A549 (cell line): Measurements from ENCODE around the gene ACTL7B. TPM values are rescaled to one million over a fixed set of nuclear protein-coding genes. Genes with fewer than 3 reads are reported as not detected.

ENCODE experiments used
- ATAC-seq, 2 experiments: fragments of 200-7000 bp in 1 of 2; fragments of >200 bp in 1 of 2; cut with Nextera tagmentation in 1 of 2; cut with Tn5 transposase in 1 of 2; 3 replicates each; pipeline versions ENCODE4 v1.8.0 to v1.9.1; 2018 to 2020; ENCODE audit warnings: mild to moderate bottlenecking in 1 of 2, moderate library complexity in 1 of 2
- CTCF ChIA-PET: fragments of 300-600 bp; sonication (Branson Sonifier 250); formaldehyde crosslinking; extraction: SDS; loops from one replicate; lab custom pipeline; 2021; ENCODE audit warnings: antibody characterized with exemption, inconsistent platforms; lab: Yijun Ruan, JAX
- POLR2A ChIA-PET: fragments of 350-600 bp; formaldehyde crosslinking; extraction: SDS; loops from one replicate; lab custom pipeline; 2021; ENCODE audit warnings: antibody characterized with exemption, inconsistent platforms; lab: Yijun Ruan, JAX
- DNase-seq, 2 experiments: peaks; one replicate each; pipeline versions ENCODE4 v3.0.0 to v3.0.0-alpha.2; 2011 to 2016; ENCODE audit warnings: low read depth in 1 of 2, low spot score in 1 of 2
- FAIRE-seq: peaks from 2 replicates; lab custom pipeline; 2011; peaks lifted over from hg19 to GRCh38; lab: Jason Lieb, UNC
- H3K27ac ChIP-seq, 2 experiments: fragments of >200 bp; sonication (Bioruptor Twin); formaldehyde crosslinking; 3 replicates each; pipeline ENCODE4 v1.5.1; 2016 to 2017
- H3K4me1 ChIP-seq: fragments of >200 bp; sonication (Bioruptor Twin); formaldehyde crosslinking; 3 replicates; pipeline ENCODE4 v1.6.1; 2016
- H3K4me2 ChIP-seq: fragments of >200 bp; sonication (Bioruptor Twin); formaldehyde crosslinking; 3 replicates; pipeline ENCODE4 v1.6.1; 2016
- H3K4me3 ChIP-seq: fragments of >200 bp; sonication (Bioruptor Twin); formaldehyde crosslinking; 3 replicates; pipeline ENCODE4 v1.5.1; 2016
- H3K9me3 ChIP-seq: fragments of >200 bp; sonication (Bioruptor Twin); formaldehyde crosslinking; 3 replicates; pipeline ENCODE4 v1.6.1; 2016
- BCL3 ChIP-seq: fragments of >200 bp; sonication (Bioruptor Twin); formaldehyde crosslinking; IDR thresholded peaks from 3 replicates; pipeline ENCODE4 v1.6.1; 2016
- BHLHE40 ChIP-seq: IDR thresholded peaks from 2 replicates; pipeline ENCODE4 v1.6.1; 2012; ENCODE audit warnings: low read depth, low read length, inconsistent platforms
- CBX2 ChIP-seq: fragments of 200-600 bp; sonication (generic); IDR thresholded peaks from 2 replicates; pipeline ENCODE4 v1.6.1; 2016; ENCODE audit warnings: low read depth, mild to moderate bottlenecking, borderline replicate concordance
- EHMT2 ChIP-seq: fragments of 200-600 bp; sonication (generic); IDR thresholded peaks from 2 replicates; pipeline ENCODE4 v1.6.1; 2016; ENCODE audit warnings: antibody characterized with exemption, low read depth, mild to moderate bottlenecking, moderate library complexity
- ESRRA ChIP-seq: fragments of 150-350 bp; IDR thresholded peaks from 2 replicates; pipeline ENCODE4 v1.6.1; 2014; ENCODE audit warnings: mild to moderate bottlenecking, low read length, borderline replicate concordance
- FOSB ChIP-seq: fragments of 250-450 bp; sonication (Bioruptor Pico); IDR thresholded peaks from 2 replicates; pipeline ENCODE4 v1.5.0; 2020; ENCODE audit warnings: mild to moderate bottlenecking, moderate library complexity
- GATA3 ChIP-seq: IDR thresholded peaks from 2 replicates; pipeline ENCODE4 v1.6.1; 2012; ENCODE audit warnings: borderline replicate concordance
- HES2 ChIP-seq: fragments of >200 bp; sonication (Bioruptor Twin); formaldehyde crosslinking; IDR thresholded peaks from 2 replicates; pipeline ENCODE4 v1.6.1; 2016
- HEYL ChIP-seq: fragments of 250-450 bp; sonication (Bioruptor Pico); IDR thresholded peaks from 2 replicates; pipeline ENCODE4 v1.8.0; 2021; ENCODE audit warnings: mild to moderate bottlenecking, moderate library complexity
- HMGXB4 ChIP-seq: fragments of 250-450 bp; sonication (Bioruptor Pico); IDR thresholded peaks from 2 replicates; pipeline ENCODE4 v1.5.0; 2021; ENCODE audit warnings: mild to moderate bottlenecking, moderate library complexity, borderline replicate concordance
- HOXB5 ChIP-seq: fragments of 250-450 bp; sonication (Bioruptor Pico); IDR thresholded peaks from 2 replicates; pipeline ENCODE4 v1.5.0; 2020; ENCODE audit warnings: mild to moderate bottlenecking, moderate library complexity
- KDM1A ChIP-seq: fragments of 200-600 bp; sonication (generic); IDR thresholded peaks from 2 replicates; pipeline ENCODE4 v1.6.1; 2016; ENCODE audit warnings: low read depth, mild to moderate bottlenecking
- KDM5A ChIP-seq: fragments of 200-600 bp; sonication (generic); IDR thresholded peaks from 2 replicates; pipeline ENCODE4 v1.6.1; 2016; ENCODE audit warnings: antibody characterized with exemption, mild to moderate bottlenecking
- MAZ ChIP-seq: fragments of 150-350 bp; IDR thresholded peaks from 2 replicates; pipeline ENCODE4 v1.6.1; 2014; ENCODE audit warnings: antibody characterized with exemption, low read depth, low read length, borderline replicate concordance
- NFE2L2 ChIP-seq: fragments of 150-350 bp; conservative IDR thresholded peaks from 2 replicates; pipeline ENCODE4 v1.6.1; 2014; ENCODE audit warnings: low read length
- NPAS2 ChIP-seq: fragments of 250-450 bp; sonication (Bioruptor Pico); IDR thresholded peaks from 2 replicates; pipeline ENCODE4 v1.8.0; 2022; ENCODE audit warnings: mild to moderate bottlenecking, moderate library complexity, borderline replicate concordance
- PBX3 ChIP-seq: IDR thresholded peaks from 2 replicates; pipeline ENCODE4 v1.6.1; 2012
- PHF8 ChIP-seq: fragments of 200-600 bp; sonication (generic); IDR thresholded peaks from 2 replicates; pipeline ENCODE4 v1.6.1; 2016; ENCODE audit warnings: low read depth, mild to moderate bottlenecking, antibody characterized with exemption, moderate library complexity, borderline replicate concordance
- POLR2A ChIP-seq: IDR thresholded peaks from 2 replicates; pipeline ENCODE4 v1.6.1; 2012; ENCODE audit warnings: mild to moderate bottlenecking, low read length
- RAD21 ChIP-seq, 2 experiments: fragments of >200 bp in 1 of 2; sonication (Bioruptor Twin) in 1 of 2; formaldehyde crosslinking in 1 of 2; IDR thresholded peaks in 1 of 2; conservative IDR thresholded peaks in 1 of 2; 2 replicates in 1 of 2; 3 replicates in 1 of 2; pipeline ENCODE4 v1.6.1; 2012 to 2018; ENCODE audit warnings: inconsistent platforms in 1 of 2
- RARB ChIP-seq: fragments of 250-450 bp; sonication (Bioruptor Pico); IDR thresholded peaks from 2 replicates; pipeline ENCODE4 v1.8.0; 2021; ENCODE audit warnings: mild to moderate bottlenecking, moderate library complexity
- RCOR1 ChIP-seq: fragments of 150-350 bp; IDR thresholded peaks from 2 replicates; pipeline ENCODE4 v1.6.1; 2014; ENCODE audit warnings: antibody characterized with exemption, low read length, low read depth
- SMC3 ChIP-seq: fragments of >200 bp; sonication (Bioruptor Twin); formaldehyde crosslinking; IDR thresholded peaks from 3 replicates; pipeline ENCODE4 v1.6.1; 2018; ENCODE audit warnings: inconsistent platforms
- TFCP2L1 ChIP-seq: fragments of 250-450 bp; sonication (Bioruptor Pico); IDR thresholded peaks from 2 replicates; pipeline ENCODE4 v1.5.0; 2021; ENCODE audit warnings: mild to moderate bottlenecking
- TP53 ChIP-seq: fragments of 250-450 bp; sonication (Bioruptor Pico); IDR thresholded peaks from 2 replicates; pipeline ENCODE4 v1.5.0; 2021; ENCODE audit warnings: mild to moderate bottlenecking, moderate library complexity
- ZNF302 ChIP-seq: fragments of 250-450 bp; sonication (Bioruptor Pico); IDR thresholded peaks from 2 replicates; pipeline ENCODE4 v1.9.0; 2021; ENCODE audit warnings: inconsistent platforms, mild to moderate bottlenecking, moderate library complexity
- ZSCAN20 ChIP-seq: fragments of 250-450 bp; sonication (Bioruptor Pico); IDR thresholded peaks from 2 replicates; pipeline ENCODE4 v1.8.0; 2022; ENCODE audit warnings: mild to moderate bottlenecking, moderate library complexity
- WGBS: methylation state at CpG from one replicate; pipeline ENCODE4 v1.1.6; 2017; ENCODE audit errors: missing lambda C conversion rate; 5-methylcytosine and 5-hydroxymethylcytosine counted together
- polyA plus RNA-seq, 4 experiments: library from polyadenylated mRNA; depleted of rRNA in 3 of 4; stranded (reverse); fragments of >200 nt; fragmentation: RNase III in 1 of 4; extraction: RNeasy Plus Mini Kit Qiagen cat#74134 plus additional on column Dnase treatment in 1 of 4; gene quantifications; 2 replicates in 3 of 4; 3 replicates in 1 of 4; pipeline ENCODE4 v1.2.3, GENCODE V29; 2011 to 2017

Gene ACTL7B
- polyA plus RNA-seq, 2 of the 4 experiments (the other 2 are of a cell fraction): not detected

- POLR2A ChIA-PET: no interaction called here
- no peak for FAIRE-seq
- 51% methylated on average over 5 of the region's 5 CpGs for WGBS
Observed at GRCh38 chr9:108845507-108845906, 10.3 kb downstream of the ACTL7B start.

GRCh38 chr9:108844856-108845255 lies 10.9 kb downstream of the ACTL7B start:
- TF ChIP-seq ZSCAN20 (CRISPR knock-in tag): no peak
- no peak for TF ChIP-seq RARB
- TF ChIP-seq ZNF302 (CRISPR knock-in tag): no peak
- TF ChIP-seq PBX3: no peak
- no peak for TF ChIP-seq SMC3
- TF ChIP-seq TP53 (CRISPR knock-in tag): no peak
- TF ChIP-seq FOSB: no peak
- no peak for TF ChIP-seq PHF8
- TF ChIP-seq NFE2L2: no peak
- TF ChIP-seq CBX2: no peak
- TF ChIP-seq BHLHE40: no peak
- TF ChIP-seq BCL3: no peak
- 84% methylated on average over 2 of the region's 2 CpGs for WGBS
- Histone ChIP-seq H3K9me3 (no peaks in the 10 kb centered on the region), H3K4me3 (no peak overlapping the region), H3K27ac (no peak overlapping the region), H3K4me1 (no peaks in the 10 kb centered on the region), H3K4me2 (no peak overlapping the region)
- POLR2A ChIA-PET: no interaction called here
- FAIRE-seq: no peak
- CTCF ChIA-PET: interaction anchor here (0.8 kb wide), 1 partner anchor 9 kb away, joined by 3 read pairs; no protein-coding TSS in a partner anchor
- no peak for DNase-seq
- ATAC-seq: no peak

More at GRCh38 chr9:108845507-108845906, 10.3 kb downstream of the ACTL7B start:
- Histone ChIP-seq H3K4me1 (no peaks in the 10 kb centered on the region), H3K4me3 (no peak overlapping the region), H3K27ac (no peak overlapping the region), H3K9me3 (no peaks in the 10 kb centered on the region), H3K4me2 (no peak overlapping the region)
- DNase-seq (no peak), ATAC-seq (no peak)
- CTCF ChIA-PET: no interaction called here
- TF ChIP-seq EHMT2: no peak
- TF ChIP-seq RARB: no peak
- no peak for TF ChIP-seq HOXB5 (CRISPR knock-in tag)
- no peak for TF ChIP-seq BHLHE40
- no peak for TF ChIP-seq POLR2A
- no peak for TF ChIP-seq HES2
- TF ChIP-seq GATA3: no peak
- no peak for TF ChIP-seq RAD21 (conservative IDR thresholded peaks at IDR 0.05 in 1 of 2, IDR thresholded peaks at IDR 0.05 in 1 of 2)
- TF ChIP-seq MAZ: no peak
- TF ChIP-seq TP53 (CRISPR knock-in tag): no peak
- no peak for TF ChIP-seq KDM5A
- no peak for TF ChIP-seq HMGXB4 (CRISPR knock-in tag)
- TF ChIP-seq CBX2: no peak
- TF ChIP-seq RCOR1: no peak
- TF ChIP-seq ESRRA: no peak
- TF ChIP-seq PBX3: no peak
- TF ChIP-seq NPAS2 (CRISPR knock-in tag): no peak
- TF ChIP-seq TFCP2L1 (CRISPR knock-in tag): no peak
- no peak for TF ChIP-seq HEYL (CRISPR knock-in tag)
- TF ChIP-seq KDM1A: no peak
